Vagina (tissue), 2 donors: ENCODE data around the gene SIM1.

Experiments
- CTCF ChIP-seq, 3 experiments: fragments of 450-650 bp in 2 of 3; fragments of 200-600 bp in 1 of 3; sonication (generic) in 1 of 3; IDR thresholded peaks; one replicate each; pipeline ENCODE4 v1.5.1; 2017 to 2019; ENCODE audit warnings: antibody characterized with exemption in 3 of 3, mild to moderate bottlenecking in 2 of 3, moderate library complexity in 2 of 3
- POLR2A ChIP-seq, 2 donors: fragments of 450-650 bp; IDR thresholded peaks; one replicate each; pipeline ENCODE4 v1.6.1; 2017; ENCODE audit warnings: antibody characterized with exemption in 2 of 2, mild to moderate bottlenecking in 2 of 2, moderate library complexity in 2 of 2
- POLR2AphosphoS5 ChIP-seq, 2 donors: sonication (generic); formaldehyde crosslinking; IDR thresholded peaks; one replicate each; pipeline ENCODE4 v1.9.0; 2017; ENCODE audit warnings: antibody characterized with exemption in 2 of 2, mild to moderate bottlenecking in 2 of 2, low read depth in 1 of 2; ENCODE audit not compliant: insufficient read depth in 1 of 2

- TF ChIP-seq CTCF (IDR thresholded peaks at IDR 0.05) (no peak), POLR2A (IDR thresholded peaks at IDR 0.05) (no peak), POLR2AphosphoS5 (IDR thresholded peaks at IDR 0.05; ENCODE audit: insufficient read depth in 1 of 2, low read depth in 1 of 2) (no peak)
Measured at GRCh38 chr6:100347901-100348550, 116.7 kb downstream of the SIM1 start.
